UCSD-AML1 (cell line): ENCODE measurements around the gene NAPB.
"Not testable (repeated sequence)": the region's sequence is repeated elsewhere in the genome, so short reads cannot be mapped to it uniquely, and the experiment has no call there.

Experiments
- DNase-seq: peaks from one replicate; lab custom pipeline; 2025; ENCODE audit not compliant: unreplicated experiment; lab: John Stamatoyannopoulos, UW

The NAPB gene

DNA sequence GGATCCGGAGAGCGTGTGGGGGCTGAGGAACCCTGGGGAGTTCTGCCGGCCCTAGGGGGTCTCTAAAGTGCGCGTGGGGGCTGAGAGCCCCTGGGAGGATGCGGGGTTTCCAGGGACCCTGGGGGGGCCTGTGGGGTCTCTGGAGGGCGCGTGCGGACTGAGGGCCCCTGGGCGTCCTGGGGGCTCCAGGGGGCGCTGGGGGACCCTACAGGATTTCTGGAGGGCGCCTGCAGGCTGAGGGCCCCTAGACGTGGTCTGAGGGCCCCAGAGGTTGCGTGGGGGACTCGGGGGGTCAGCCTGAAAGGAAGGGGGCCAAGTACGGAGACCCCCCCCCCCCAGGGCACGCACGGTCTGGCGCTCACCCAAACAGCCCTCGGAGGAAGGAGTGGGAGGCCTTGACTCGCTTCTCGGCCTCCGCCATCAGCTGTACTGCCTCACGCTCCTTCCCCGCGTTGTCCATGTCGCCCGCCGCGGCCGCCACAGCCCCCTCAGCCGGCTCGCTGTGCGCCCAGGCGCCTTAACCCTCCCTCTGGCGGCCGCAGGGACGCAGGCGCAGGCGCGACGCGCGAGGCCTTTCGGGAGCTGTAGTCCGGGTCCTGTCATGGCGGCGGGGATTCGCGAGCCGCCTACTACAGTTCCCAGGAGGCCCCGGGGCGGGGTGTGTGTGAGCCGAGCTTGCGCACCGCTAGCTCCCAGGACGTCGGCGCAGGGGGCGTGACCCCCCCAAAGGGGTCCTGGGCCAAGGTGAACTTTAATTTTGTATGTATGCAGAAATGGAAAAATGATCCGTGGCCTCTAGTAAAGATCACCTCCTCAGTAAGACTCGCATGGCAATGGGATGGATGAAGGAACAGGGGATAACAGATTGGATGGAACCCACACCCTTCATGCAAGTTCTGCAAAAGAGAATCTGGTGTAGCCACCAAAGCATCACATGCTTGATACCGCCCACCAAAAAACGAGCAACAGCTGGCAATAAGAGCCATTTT lies at the start of gene NAPB:
TSS of gene NAPB (minus strand) at position 546 of the 989 bp plus-strand sequence. CDS start at position 460, 86 bp downstream.
- peak; percentile 96 for DNase-seq

DNA sequence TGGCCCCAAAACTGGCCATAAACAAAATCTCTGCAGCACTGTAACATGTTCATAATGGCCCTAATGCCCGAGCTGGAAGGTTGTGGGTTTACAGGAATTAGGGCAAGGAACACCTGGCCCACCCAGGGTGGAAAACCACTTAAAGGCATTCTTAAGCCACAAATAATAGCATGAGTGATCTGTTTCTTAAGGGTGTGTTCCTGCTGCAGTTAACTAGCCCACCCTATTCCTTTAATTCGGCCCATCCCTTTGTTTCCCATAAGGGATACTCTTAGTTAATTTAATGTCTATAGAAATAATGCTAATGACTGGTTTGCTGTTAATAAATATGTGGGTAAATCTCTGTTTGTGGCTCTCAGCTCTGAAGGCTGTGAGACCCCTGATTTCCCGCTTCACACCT lies 45.7 kb upstream of the NAPB start:
- DNase-seq, result not testable (repeated sequence)

DNA sequence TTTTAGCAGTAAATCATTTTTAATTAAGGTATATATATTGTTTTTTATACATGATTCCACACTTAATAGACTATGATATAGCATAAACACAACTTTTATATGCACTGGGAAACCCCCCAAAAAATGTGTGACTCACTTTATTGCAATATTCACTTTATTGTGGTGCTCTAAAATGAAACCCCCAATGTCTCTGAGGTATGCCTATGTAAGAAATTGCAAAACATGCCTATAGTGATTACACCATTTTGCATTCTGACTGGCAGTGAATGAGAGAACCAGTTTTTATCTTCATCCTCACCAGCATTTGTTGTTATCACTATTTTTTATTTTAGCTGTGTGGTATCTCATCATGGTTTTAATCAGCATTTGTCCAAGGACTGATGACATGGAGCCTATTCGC lies 39.9 kb upstream of the NAPB start:
- DNase-seq, result no peak

DNA sequence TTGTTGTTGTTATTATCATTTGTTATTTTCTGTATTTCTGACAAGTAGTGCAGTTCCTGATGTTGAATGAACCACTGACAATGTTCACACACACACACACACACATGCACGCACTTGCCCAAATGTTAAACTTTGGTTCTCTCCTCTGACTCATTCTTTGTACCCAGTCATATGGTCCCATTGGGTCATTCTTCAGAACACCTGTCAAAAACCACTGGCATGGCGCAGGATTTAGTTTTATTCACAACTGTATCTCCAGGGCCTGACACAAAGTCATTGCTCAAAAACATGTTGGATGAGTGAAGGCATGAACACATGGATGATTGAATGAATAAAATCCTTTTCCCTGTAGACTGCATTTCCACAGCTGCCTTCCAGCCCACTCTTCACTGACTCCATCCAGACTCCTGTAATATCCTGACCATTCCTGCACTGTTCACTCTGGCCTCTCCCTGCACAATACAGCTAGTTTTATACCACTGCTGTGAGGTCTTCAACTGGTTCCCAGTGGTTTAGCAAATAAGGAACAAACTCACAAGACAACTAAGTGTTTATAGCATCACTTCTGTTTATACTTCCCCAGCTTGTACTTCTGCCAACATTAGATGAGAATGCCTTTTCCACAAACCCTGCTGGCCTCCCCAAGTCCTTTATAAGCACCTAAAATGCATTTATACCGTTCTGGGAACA lies 38.3 kb upstream of the NAPB start:
- DNase-seq, result no peak

DNA sequence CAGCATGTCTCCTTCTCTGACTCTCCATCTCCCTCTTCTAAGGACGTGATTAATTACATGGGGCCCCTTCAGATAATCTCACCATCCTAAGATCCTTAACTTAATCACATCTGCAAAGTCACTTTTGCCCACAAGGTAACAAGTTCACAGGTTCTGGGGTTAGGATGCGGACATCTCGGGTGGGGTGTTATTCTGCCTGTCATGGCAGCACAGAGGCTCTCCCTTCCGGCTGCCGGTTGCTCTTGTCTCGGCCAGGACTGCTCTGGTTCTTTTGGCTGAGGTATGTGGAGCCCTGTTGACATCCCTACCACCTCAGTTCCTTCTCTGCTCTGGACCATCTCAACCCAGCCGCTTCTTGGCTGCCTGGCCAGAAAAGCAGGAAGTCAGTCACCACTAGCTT lies 35.6 kb upstream of the NAPB start:
- DNase-seq, result no peak

DNA sequence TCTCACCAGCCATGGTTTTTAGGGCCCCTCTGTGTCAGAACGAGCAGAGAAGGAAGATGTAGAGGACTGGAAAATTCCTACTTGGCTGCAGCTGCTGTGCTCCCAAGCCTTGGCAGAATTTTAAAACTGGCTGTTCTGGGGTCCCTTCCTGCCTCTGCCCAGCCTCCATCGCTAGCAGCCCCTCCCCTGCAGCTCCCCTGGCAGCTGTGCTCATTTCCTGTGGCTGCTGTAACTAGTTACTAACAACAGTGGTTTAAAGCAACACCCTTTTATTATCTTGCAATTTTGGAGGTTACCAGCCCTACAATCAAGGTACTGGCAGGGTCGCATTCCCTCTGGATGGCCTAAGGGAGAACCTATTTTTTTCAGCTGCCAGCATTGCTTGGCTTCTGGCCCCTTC lies 35.1 kb upstream of the NAPB start:
- DNase-seq, result no peak

DNA sequence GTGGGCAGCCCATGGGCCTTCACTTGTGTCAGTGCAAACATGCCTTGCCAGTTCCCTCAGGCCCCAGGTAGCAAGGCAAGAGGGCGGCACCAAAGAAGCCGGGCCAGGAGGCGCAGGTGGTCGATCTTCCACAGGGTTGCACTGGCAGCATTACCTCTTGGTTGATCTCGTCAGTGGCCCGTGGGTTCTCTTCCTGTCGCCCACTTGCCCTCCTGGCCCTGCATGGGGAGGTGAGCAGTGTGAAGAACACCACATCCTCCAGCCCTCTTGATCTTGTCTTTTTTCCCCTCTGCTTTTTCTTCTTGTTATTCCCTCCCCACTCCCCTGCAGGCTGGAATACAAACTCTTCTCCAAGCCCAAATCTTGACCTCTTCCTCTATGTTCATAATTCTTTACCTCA lies 34.4 kb upstream of the NAPB start:
- no peak for DNase-seq

DNA sequence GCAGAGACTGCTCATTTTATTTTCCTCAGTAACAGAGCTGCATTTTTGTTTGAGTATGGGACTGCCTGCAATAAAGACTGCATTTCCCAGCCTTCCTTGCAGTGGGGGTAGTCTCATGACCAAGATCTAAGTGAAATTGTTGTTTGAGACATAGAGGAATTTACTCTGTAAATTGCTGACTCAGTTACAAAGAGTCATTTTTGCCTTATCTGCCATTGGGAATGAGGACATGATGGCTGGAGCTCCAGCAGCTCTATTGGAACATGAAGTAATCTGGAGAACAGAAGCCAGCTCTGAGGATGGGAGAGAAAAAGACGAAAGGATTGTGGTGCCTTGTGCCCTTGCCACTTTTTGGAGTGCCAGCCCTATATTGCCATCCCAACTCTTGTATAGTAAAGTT lies 33.5 kb upstream of the NAPB start:
- no peak for DNase-seq

DNA sequence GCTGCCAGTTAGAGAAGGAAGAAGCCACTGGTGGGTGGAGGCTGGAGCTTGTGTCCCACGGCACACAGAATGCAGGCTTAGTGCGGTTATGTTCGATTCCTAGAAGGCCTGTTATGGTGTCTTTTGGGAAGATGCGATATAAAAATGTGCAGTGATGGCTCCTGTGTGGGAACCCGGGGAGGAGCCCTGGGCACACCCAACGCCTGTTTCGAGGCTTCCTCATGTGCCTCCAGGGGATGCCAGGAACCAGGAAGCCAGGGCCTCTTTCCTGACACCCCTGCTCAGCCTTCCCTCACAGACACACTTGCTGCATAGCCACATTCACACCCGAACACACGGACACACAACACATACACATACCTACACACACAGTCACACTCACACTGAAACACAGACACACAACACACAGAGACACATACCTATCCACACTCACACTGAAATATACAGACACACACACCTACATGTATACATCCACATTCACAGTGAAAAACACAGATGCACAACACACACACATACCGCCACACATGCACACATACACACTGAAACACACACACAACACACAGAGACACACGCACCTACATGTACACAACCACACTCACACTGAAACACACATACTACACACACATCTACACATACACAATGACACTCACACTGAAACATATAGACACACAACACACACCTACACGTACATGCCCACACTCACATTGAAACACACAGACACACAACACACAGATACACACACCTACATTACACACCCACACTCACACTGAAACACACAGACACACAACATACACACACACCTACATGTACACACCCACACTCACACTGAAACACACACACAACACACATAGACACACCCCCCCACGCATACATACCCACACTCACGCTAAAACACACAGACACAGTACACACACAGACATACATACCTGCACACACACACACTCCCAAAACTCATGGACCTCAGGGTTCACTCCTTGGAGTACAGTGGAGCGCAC lies 32.6 kb upstream of the NAPB start:
- DNase-seq, result no peak

DNA sequence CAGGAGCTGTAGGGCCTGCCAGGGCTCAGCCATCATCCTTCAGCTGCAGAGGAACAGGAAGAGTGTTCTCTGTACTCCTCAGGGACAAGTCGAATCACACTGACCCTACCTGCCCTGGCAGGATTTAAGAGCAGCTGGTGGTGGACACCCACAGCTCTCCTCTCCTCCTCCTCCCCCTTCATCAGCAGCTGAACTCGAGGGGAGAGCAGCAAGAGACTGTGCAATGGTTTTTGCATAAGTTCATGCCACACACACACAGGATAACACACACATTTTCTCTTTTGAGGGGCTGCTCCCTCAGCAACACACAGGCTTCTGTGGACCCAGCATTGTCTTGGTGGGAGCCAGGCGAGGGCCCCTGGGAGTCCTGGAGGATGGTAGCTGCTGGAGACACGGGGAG lies 31.5 kb upstream of the NAPB start, which contains the start of gene CST11:
TSS of gene CST11 (minus strand) at position 101 of the 400 bp plus-strand sequence. CDS start at position 36, 65 bp downstream.
- no peak for DNase-seq

DNA sequence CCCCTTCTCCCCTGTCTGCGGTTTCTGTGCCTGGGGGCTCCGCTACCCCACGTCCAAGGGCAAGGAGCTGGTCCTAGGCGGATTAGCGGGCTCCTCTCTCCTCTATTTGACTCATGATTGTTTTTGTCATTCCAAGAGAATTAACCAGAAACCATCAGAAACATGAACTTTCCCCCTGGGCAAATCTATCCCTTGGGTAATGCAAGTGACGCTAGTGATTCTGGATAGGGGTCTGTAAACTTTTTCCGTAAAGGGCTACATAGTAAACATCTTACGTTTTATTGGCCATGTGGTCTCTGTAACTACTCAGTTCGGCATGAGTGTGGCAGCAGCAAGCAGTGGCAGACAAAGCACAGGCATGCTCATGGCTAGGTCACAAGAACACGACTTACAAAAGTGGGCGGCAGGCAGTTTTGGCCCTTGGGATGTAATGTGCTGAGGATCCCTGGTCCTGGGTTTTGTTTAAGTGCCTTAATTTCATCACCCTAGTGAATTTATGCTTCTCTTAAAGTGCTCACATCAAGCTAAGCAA lies 30.7 kb upstream of the NAPB start:
- no peak for DNase-seq

DNA sequence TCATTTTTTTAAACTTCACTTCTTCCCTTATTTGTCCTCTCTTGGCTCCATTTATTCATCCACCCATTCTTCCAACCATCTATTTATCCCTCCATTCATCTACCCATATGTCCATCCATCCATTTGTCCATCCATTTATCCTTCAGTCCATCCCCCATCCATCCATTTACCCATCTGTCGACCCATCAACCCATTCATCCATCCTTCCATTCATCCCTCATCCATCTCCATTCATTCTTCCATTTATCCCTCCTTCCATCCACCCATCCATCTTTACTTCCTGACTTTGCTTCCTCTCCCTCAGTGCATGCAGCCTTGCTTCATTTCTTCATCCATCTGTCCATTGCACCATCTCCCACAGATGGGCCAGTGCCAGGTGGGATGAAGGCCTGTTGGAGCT lies 29.6 kb upstream of the NAPB start:
- no peak for DNase-seq

DNA sequence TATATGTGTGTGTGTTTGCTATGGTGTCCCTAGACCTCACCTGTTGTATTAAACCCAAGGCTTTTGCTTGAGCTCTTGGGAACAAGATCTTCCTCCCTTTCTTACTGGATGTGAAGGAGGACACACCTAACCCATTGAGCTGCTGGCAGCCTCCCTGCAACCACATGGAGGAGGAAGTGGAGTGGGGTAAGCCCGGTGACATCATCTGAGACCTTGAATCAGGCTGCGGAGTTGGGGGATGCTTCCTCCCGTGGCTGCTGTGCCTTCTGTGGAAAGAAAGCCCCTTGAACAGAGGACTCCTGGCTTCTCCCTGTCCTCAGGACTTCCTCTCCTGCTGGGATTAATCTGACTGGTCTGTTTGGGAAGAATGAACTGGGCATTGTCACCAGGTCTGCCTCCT lies 28.1 kb upstream of the NAPB start:
- DNase-seq, result peak; percentile 56

DNA sequence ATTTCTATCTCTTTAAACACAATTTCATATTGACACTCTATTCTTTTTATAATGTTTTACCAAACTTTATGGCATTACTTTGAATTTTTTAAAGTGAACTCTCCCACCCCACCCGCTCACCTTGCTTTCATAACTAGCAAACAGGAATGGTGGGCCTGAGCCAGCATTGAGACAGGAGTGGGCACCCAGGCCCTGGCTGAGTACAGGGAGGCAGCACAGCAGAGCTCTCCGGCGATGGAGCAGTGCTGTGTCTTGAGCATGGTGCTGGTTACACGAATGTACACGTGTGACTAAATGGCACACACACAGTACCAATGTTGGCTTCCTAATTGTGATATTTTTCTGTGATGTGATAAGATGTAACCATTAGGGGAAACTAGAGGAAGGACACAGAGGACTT lies 26.9 kb upstream of the NAPB start:
- DNase-seq, result no peak

DNA sequence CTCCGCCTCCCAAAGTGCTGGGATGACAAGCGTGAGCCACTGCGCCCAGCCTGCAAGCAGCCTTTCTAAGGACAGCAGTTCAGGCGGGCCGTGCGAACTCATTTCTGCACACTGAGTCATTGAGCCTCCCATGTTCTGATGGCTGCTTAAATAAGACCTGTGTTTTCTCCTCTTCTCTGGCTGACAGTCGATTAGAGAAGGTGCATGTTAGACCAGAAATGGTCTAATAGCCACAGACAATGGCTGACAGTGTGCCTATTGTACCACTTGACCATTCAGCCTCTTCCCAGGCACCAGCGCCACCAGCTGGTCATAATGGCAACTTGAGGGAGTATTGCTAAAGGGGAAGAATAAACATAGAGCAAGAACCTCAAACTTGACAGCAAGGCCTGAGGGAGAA lies 25.2 kb upstream of the NAPB start:
- peak; percentile 77 for DNase-seq

DNA sequence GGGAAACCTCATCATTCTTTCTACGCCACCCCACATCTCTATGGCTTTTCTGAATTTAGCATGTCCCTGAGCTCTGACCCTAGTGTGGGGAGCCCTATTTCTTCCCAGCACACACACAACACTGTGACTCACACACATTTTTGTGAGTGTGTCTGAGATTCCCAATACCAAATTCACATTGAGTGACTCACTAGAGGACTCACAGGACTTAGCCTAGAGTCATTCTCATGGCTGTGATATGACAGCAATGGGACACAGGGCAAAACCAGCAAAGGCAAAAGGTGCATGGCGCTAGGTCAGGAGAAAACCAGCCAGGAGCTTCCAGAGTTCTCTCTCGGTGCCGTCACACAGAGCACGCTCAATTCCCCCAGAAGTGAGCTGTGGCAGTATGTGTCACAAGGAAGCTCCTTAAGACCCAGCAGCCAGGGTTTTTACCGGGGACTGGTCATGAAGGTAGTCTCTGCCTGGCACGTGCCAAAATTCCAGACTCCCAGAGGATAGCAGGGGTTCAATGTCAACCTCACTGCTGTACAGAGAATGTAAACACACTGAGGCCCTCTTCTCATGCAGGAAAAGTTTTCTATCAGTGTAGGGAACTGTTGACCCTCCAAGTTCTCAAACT lies 24.4 kb upstream of the NAPB start:
- DNase-seq, result no peak

DNA sequence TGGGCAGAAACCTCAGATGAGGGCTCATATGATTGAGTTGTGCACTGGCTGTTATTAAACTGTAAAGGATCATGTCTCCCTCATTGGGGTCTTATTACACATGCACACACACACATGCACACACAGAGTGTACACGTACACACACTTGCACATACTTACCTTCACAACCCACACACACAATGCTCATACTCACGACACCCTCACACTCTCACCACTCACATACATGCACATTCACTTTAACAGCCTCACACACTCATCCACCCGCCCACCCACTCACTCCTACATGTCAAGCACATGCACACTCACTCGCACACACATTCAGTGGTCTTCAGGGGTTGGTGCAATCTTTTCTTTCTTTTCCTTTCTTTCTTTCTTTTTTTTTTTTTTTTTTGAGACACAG lies 23.6 kb upstream of the NAPB start:
- no peak for DNase-seq

DNA sequence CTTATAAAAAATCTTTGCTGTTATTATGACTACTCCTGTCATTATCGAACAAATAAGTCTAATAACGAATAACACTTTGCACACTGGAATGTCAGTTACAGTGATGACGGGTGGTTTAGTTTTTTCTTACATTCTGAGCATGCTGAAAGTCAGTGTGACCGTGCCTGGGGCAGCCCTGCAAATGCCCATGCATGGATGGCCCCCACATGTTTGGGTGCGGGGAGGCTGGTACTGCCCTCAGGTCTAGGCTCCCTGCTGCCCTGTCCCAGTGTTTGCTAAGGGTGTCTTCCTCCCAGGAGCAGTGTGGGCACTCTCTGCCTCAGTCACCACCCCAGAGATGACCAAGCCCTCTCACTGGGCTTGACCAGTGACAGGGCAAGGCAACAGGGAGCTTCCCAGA lies 21.1 kb upstream of the NAPB start:
- DNase-seq, result no peak

DNA sequence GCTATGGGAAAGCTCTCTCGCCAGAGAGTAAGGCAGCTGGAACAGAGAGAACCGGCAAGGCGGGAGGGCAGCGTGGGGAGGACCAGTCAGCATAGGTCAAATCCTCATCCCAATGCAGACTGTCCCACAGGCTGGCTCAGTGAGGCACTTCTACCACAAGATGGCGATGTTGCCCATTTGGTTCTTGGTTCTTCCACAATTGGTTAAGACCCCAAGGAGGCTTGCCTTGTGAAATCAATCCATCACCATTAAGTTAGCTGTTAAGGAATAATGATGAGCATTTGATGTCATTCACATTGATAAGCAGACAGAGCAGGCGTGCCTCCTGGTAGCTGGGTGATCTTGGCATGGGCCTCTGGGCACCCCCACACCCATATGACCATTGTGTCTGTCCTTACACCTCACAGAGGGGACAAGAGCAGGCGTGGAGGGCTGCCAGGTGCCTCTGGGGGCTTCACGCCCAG lies 20.6 kb upstream of the NAPB start:
- DNase-seq, result peak; percentile 61

DNA sequence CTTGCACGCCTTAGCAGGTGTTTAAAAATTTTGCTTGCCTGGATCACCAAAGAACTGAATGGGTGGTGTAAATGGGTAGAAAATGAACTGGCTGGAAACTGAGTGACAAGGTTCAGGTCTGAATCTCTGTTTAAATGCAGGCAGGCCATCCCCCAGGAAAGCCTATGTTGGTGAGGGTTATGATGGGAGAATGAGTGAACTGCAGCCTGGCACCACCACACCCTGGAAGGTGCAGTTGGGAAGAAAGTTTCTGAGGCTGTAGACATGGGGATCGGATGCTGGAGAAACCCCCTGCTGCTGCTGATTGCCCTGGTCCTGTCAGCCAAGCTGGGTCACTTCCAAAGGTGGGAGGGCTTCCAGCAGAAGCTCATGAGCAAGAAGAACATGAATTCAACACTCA lies 18.7 kb upstream of the NAPB start:
- no peak for DNase-seq
